GM12865 (cell line): Measurements from ENCODE around the gene POU1F1.

Experiments
- DNase-seq: peaks from one replicate; pipeline ENCODE4 v3.0.0; 2010; ENCODE audit warnings: low read depth
- H3K4me3 ChIP-seq: 2 replicates; pipeline ENCODE4 v1.5.1; 2011; ENCODE audit warnings: mild to moderate bottlenecking, low read depth, low read length, control low read depth
- CTCF ChIP-seq: IDR thresholded peaks from 2 replicates; pipeline ENCODE4 v1.5.1; 2011; ENCODE audit warnings: low read length, control low read depth, low read depth, inconsistent platforms; ENCODE audit not compliant: insufficient read depth; ENCODE audit errors: missing control alignments

POU1F1 gene

GRCh38 chr3:87287011-87287410 is 10.6 kb upstream of the POU1F1 start:
- DNase-seq, result peak; percentile 9
- TF ChIP-seq CTCF, result no peak

GRCh38 chr3:87272718-87273341 is 3.6 kb downstream of the POU1F1 start:
- peak; percentile 5 for DNase-seq

More at GRCh38 chr3:87287011-87287410, 10.6 kb upstream of the POU1F1 start:
- no peak overlapping the region for H3K4me3 ChIP-seq

GRCh38 chr3:87270908-87271700 is 5.3 kb downstream of the POU1F1 start:
- H3K4me3 ChIP-seq, result no peak overlapping the region
- DNase-seq, result peak; percentile 3
- no peak for TF ChIP-seq CTCF

More at GRCh38 chr3:87272718-87273341, 3.6 kb downstream of the POU1F1 start:
- no peak for TF ChIP-seq CTCF
- no peak overlapping the region for H3K4me3 ChIP-seq

DNA sequence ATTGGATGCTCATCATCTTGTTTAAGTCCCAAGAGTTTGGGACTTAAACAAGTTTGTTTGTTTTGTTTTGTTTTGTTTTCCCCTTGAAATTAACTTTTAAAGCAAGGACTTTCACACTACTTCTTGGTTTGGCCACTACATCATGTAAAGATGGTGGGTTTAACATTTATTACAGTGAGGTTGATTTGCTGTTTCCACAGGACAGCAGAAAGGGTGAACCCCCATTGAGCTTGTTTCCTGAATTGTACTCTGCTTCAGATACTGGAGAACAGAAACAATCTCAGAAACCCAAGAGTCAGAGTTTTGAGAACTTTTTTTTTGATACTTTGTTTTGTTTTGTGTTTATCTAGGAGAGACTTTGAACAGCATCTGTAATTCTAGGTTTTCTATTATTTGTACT is 6.7 kb downstream of the POU1F1 start:
- peak; percentile 3 for DNase-seq
- no peak overlapping the region for H3K4me3 ChIP-seq
- TF ChIP-seq CTCF, result no peak

DNA sequence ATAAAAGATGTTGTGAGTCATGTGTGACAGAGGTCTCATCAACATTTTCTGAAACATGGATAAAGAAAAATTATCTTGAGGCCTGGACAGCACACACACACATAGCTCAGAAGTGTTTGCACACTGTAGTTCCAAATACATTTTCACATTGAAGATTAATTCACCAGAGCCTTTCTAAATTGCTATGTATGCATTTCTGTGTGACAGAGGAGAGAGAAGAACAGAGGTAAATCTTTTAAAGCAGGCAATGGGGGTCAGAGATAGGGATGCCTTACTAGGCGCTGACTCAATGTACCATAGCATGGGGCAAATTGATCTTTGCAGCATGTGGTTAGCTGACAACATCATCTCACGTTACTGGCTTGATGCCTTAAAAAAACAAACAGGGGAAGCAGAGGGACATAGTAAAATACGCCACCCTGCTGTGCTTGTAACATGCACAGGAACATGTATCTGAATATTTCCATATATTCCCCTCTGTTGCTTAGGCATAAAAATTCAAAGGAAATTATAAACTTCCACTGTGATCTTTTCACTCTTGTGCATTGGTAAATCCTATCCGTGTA is 7.7 kb downstream of the POU1F1 start:
- no peak for TF ChIP-seq CTCF
- no peak for DNase-seq
- no peak overlapping the region for H3K4me3 ChIP-seq

DNA sequence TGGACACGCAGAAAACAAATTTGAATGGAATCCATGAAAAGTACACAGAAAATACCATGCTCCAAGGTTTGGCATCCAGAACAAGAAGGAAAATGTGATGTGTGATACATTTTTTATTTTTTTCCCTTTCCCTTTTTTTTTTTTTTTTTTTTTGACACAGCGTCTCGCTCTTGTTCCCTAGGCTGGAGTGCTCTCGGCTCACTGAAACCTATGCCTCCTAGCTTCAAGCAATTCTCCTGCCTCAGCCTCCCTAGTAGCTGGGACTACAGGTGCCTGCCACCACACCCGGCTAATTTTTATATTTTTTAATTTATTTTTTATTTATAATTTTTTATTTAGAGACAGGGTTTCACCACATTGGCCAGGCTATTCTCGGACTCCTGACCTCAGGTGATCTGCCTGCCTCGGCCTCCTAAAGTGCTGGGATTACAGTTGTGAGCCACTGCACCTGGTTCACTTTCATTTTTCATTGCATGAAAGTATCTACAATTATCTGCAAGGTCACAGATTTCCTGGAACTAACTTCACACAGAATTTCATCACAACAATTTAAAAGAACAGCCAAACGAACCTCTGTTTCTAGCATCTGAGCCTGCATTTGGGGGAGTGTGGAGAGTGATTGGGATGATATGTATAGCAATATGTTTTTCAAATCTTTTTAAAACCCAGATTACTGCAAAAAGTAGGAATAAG is 8.3 kb downstream of the POU1F1 start:
- TF ChIP-seq CTCF, result no peak
- H3K4me3 ChIP-seq, result no peak overlapping the region
- no peak for DNase-seq
